ENCODE results near the gene PSG2. TPM values are rescaled to one million over a fixed set of nuclear protein-coding genes. Genes with fewer than 3 reads are reported as not detected.

The PSG2 gene
- total RNA-seq: not detected

DNA sequence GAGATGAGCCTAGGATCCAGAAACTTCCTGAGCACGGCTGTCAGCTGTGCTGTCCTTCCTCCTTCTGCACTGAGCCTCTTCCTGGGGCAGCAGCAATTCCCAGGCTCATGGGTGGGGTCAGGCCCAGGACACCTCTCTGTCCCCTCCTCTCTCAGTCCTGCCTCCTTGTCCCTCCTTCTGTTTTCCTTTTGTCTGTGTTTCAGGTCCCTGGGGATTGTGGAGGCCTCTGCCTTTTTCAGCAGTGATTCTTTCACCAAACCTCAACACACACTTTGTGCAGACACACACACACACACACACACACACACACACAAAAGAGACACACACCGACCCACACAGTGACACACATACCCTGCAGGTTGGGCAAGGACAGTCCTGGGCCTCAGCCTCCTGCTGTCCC, at the start of gene PSG2:
Gene PSG2, minus strand, starts transcription at position 101 of the 400 bp plus-strand sequence. CDS start 132 bp downstream, outside the sequence.

DNA sequence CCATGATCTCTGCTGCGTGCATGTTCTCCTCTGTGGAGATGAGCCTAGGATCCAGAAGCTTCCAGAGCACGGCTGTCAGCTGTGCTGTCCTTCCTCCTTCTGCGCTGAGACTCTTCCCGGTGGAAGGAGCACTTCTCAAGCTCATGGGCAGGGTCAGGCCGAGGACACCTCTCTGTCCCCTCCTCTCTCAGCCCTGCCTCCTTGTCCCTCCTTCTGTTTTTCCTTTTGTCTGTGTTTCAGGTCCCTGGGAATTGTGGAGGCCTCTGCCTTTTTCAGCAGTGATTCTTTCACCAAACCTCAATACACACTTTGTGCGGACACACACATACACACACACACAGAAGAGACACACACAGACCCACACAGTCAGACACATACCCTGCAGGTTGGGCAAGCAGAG, 56.1 kb downstream of the PSG2 start, which contains the start of gene PSG11:
Gene PSG11, minus strand, starts transcription at position 101 of the 400 bp plus-strand sequence. Its CDS starts 97 bp downstream, at position 4.

Other genes with a start within 250 kb of the PSG2 start
- gene PSG1, start 203.0 kb downstream of the PSG2 start, total RNA-seq: not detected
- not detected for gene PSG6, start 164.8 kb downstream of the PSG2 start, total RNA-seq
- not detected for gene PSG7, start 145.5 kb downstream of the PSG2 start, total RNA-seq
- not detected for gene PSG11, start 56.2 kb downstream of the PSG2 start, total RNA-seq
- not detected for gene PSG5, start 103.8 kb upstream of the PSG2 start, total RNA-seq
- not detected for gene PSG4, start 122.9 kb upstream of the PSG2 start, total RNA-seq
- gene PSG9, start 186.8 kb upstream of the PSG2 start, total RNA-seq: not detected

All from parietal lobe (tissue), 1 donor.